Mucosa of rectum (tissue), 2 donors: ENCODE measurements around the gene NUP43.
"Not testable (repeated sequence)": the region's sequence is repeated elsewhere in the genome, so short reads cannot be mapped to it uniquely, and the experiment has no call there.

Experiments
- H3K27ac ChIP-seq, 2 donors: one replicate each; pipeline ENCODE4 v1.7.0; 2013; ENCODE audit warnings: inconsistent platforms in 2 of 2, low read depth in 2 of 2, low read length in 2 of 2
- H3K27me3 ChIP-seq, 2 donors: one replicate each; pipeline ENCODE4 v1.7.0; 2013; ENCODE audit warnings: low read length in 2 of 2; ENCODE audit not compliant: control insufficient read depth in 2 of 2, insufficient read depth in 2 of 2
- H3K36me3 ChIP-seq, 2 donors: one replicate each; pipeline ENCODE4 v1.7.0; 2013; ENCODE audit warnings: low read length in 2 of 2; ENCODE audit not compliant: control insufficient read depth in 2 of 2, insufficient read depth in 2 of 2
- H3K4me1 ChIP-seq, 2 donors: one replicate each; pipeline ENCODE4 v1.7.0; 2013; ENCODE audit warnings: low read length in 2 of 2, mild to moderate bottlenecking in 1 of 2; ENCODE audit not compliant: control insufficient read depth in 2 of 2, insufficient read depth in 2 of 2
- H3K4me3 ChIP-seq, 2 donors: one replicate each; pipeline ENCODE4 v1.7.0; 2013; ENCODE audit warnings: low read length in 2 of 2
- H3K9ac ChIP-seq, 2 donors: one replicate each; pipeline ENCODE4 v1.7.0; 2013; ENCODE audit warnings: low read length in 2 of 2, low read depth in 1 of 2, mild to moderate bottlenecking in 1 of 2
- H3K9me3 ChIP-seq, 2 donors: one replicate each; pipeline ENCODE4 v1.7.0; 2013; ENCODE audit warnings: low read length in 2 of 2; ENCODE audit not compliant: control insufficient read depth in 2 of 2
- donor health status: healthy.
- donor health status: Normal muscosa, but diverticular disease.

The NUP43 gene

GRCh38 chr6:149698175-149698574 is 48.2 kb downstream of the NUP43 start:
- Histone ChIP-seq H3K4me1 (no peaks in the 10 kb centered on the region), H3K9ac (no peak overlapping the region), H3K36me3 (peaks cover 7 to 19% of the 10 kb centered on the region in 2 donors), H3K27ac (no peak overlapping the region), H3K9me3 (no peaks in the 10 kb centered on the region), H3K4me3 (no peak overlapping the region), H3K27me3 (no peaks in the 10 kb centered on the region)

DNA sequence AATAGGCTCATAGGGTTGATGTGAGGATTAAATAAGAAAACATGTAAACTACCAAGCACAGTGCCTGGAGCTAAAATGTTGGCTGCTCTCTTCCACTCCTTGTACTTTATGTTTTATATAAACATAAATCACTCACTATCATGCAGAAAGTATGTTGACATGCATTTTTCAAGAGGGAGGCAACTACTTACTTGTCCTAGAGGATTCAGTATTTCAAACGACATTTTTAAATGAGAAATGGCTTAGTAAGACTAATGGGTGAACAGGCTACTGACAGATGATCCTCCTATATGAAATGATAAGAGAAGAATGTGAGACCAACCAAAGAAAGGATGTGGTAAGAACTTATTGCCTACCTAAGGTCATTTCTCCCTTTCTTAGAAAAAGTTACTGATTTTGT is 49.4 kb downstream of the NUP43 start:
- H3K27ac ChIP-seq: no peak overlapping the region

GRCh38 chr6:149694921-149695320 is 51.4 kb downstream of the NUP43 start:
- H3K27me3 ChIP-seq: no peaks in the 10 kb centered on the region
- no peaks in the 10 kb centered on the region for H3K9me3 ChIP-seq
- H3K36me3 ChIP-seq: peaks cover 18 to 25% of the 10 kb centered on the region in 2 donors
- no peak overlapping the region for H3K4me3 ChIP-seq
- H3K4me1 ChIP-seq: no peaks in the 10 kb centered on the region
- H3K9ac ChIP-seq: no peak overlapping the region
- no peak overlapping the region for H3K27ac ChIP-seq

More for the DNA sequence above, 49.4 kb downstream of the NUP43 start:
- Histone ChIP-seq H3K9me3 (no peaks in the 10 kb centered on the region), H3K9ac (no peak overlapping the region), H3K4me3 (no peak overlapping the region), H3K4me1 (no peaks in the 10 kb centered on the region), H3K36me3 (peaks cover 14 to 23% of the 10 kb centered on the region in 2 donors), H3K27me3 (no peaks in the 10 kb centered on the region)

- Histone ChIP-seq H3K27ac (no peak overlapping the region), H3K36me3 (peaks cover 12 to 16% of the 10 kb centered on the region in 2 donors), H3K4me3 (no peak overlapping the region), H3K4me1 (no peaks in the 10 kb centered on the region), H3K9me3 (no peaks in the 10 kb centered on the region), H3K27me3 (no peaks in the 10 kb centered on the region), H3K9ac (no peak overlapping the region)
Measured at GRCh38 chr6:149691201-149691600, 55.1 kb downstream of the NUP43 start.

- H3K9me3 ChIP-seq: no peaks in the 10 kb centered on the region
Measured at GRCh38 chr6:149686230-149686629, 60.1 kb downstream of the NUP43 start.

GRCh38 chr6:149683256-149683859 is 63.0 kb downstream of the NUP43 start:
- no peaks in the 10 kb centered on the region for H3K9me3 ChIP-seq
- H3K4me3 ChIP-seq: no peak overlapping the region
- H3K36me3 ChIP-seq: peaks cover 20 to 27% of the 10 kb centered on the region in 2 donors
- no peak overlapping the region for H3K9ac ChIP-seq
- H3K4me1 ChIP-seq: no peaks in the 10 kb centered on the region
- H3K27ac ChIP-seq: no peak overlapping the region
- no peaks in the 10 kb centered on the region for H3K27me3 ChIP-seq

More at GRCh38 chr6:149686230-149686629, 60.1 kb downstream of the NUP43 start:
- Histone ChIP-seq H3K4me3 (no peak overlapping the region), H3K27me3 (no peaks in the 10 kb centered on the region), H3K4me1 (no peaks in the 10 kb centered on the region), H3K36me3 (peaks cover 20 to 22% of the 10 kb centered on the region in 2 donors), H3K27ac (no peak overlapping the region), H3K9ac (no peak overlapping the region)

DNA sequence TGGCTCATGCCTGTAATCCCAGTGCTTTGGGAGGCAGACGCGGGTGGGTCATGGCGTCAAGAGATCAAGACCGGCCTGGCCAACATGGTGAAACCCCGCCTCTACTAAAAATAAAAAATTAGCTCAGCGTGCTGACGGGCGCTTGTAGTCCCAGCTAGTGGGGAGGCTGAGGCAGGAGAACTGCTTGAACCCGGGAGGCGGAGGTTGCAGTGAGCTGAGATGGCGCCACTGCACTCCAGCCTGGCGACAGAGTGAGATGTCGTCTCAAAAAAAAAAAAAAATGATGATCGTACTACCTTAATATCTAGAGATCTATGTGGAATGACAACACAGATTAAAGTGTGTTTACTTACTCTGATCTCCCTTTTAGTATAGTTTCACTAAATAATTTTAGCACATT is 64.5 kb downstream of the NUP43 start:
- not testable (repeated sequence) for H3K9me3 ChIP-seq, H3K4me3 ChIP-seq, H3K4me1 ChIP-seq, H3K27me3 ChIP-seq, H3K27ac ChIP-seq, H3K9ac ChIP-seq
- peaks cover 20 to 27% of the 10 kb centered on the region in 2 donors for H3K36me3 ChIP-seq

GRCh38 chr6:149681209-149681608 is 65.1 kb downstream of the NUP43 start:
- Histone ChIP-seq H3K4me3 (no peak overlapping the region), H3K36me3 (peaks cover 19 to 30% of the 10 kb centered on the region in 2 donors), H3K9me3 (no peaks in the 10 kb centered on the region), H3K9ac (no peak overlapping the region), H3K27ac (no peak overlapping the region), H3K27me3 (no peaks in the 10 kb centered on the region), H3K4me1 (no peaks in the 10 kb centered on the region)

DNA sequence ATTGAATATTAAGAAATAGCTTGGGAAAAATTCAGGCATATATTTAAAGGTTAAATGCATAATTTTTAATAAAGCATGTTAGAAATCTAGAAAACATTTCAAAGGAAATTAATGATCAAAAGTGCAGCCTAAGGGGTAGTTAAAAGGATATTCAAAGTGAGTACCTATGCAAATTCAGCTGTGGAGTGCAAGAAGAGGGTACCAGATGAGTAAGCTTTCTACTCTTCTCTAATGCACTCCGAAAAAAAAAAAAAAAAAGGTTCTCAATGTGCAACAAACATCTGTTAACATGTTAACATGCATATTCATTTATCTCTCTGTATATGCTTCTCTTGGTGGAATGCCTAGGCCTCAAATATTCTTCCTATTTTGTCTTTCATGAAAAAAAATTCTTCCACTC is 65.8 kb downstream of the NUP43 start:
- no peak overlapping the region for H3K9ac ChIP-seq
- no peaks in the 10 kb centered on the region for H3K27me3 ChIP-seq
- H3K4me1 ChIP-seq: no peaks in the 10 kb centered on the region
- peaks cover 25 to 35% of the 10 kb centered on the region in 2 donors for H3K36me3 ChIP-seq
- no peak overlapping the region for H3K27ac ChIP-seq
- no peak overlapping the region for H3K4me3 ChIP-seq
- no peaks in the 10 kb centered on the region for H3K9me3 ChIP-seq
